ENCODE results near the gene WFIKKN1.

GRCh38 chr16:681746-682427 is 51.1 kb downstream of the WFIKKN1 start:
- TF ChIP-seq POLR2A (IDR thresholded peaks at IDR 0.05; ENCODE audit: low read length) (no peak), GATA1 (IDR thresholded peaks at IDR 0.05; ENCODE audit: low read depth, low read length) (no peak)
